ENCODE results near the gene TSPAN18.

The TSPAN18 gene

DNA sequence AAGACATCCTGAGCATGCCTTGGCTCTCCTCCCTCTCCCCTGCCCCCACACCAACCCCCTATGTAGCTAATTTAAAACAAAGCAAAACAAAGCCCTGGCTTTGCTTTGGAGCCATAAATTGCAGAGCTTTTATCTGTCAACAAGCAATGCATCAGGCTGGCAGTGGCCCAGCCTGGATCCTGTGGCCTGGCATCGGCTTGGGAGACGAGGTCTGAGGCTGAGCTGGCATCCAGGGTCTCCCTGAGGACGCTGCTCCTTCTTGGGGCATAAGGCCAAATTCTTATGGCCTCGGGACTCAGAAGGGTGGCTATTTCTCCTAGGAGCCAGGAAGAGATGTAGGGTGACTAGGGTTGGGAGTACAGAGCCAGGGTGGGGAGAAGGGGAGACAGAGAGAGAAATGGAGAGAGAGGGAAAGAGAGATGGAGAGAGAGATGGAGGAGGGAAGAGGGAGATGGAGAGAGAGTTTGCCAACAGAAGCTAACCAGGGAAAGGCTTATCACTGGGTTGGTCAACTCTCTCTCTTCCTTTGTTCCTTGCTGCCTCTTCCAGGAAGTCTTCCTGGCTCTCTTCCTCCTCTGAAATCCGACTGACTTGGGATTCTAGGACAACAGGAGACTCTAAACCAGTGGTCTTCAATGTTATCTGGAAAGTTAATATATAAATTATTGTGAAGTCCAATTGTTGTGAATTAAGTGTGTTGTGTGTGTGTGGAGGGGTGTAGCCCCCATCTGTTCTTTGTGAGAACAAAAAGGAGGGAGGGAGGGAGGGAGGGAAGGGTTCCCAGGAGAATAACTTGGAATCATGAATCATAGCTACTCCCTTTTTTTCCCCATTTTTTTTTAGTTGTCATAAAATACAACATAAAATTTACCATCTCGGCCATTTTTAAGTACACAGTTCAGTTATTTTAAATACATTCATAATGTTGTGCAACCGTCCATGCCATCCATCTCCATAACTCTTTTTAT is 29.1 kb downstream of the TSPAN18 start:
- Histone ChIP-seq H3F3A (ENCODE audit: insufficient read depth, low read length) (no peaks in the 10 kb centered on the region), H4K20me1 (ENCODE audit: insufficient read depth, low read length) (no peaks in the 10 kb centered on the region), H3K4me1 (ENCODE audit: low read length) (no peaks in the 10 kb centered on the region), H2AFZ (ENCODE audit: low read length) (no peak overlapping the region), H3K9ac (ENCODE audit: low read length) (no peak overlapping the region), H3K9me3 (replicated peaks; ENCODE audit: insufficient read depth, low read length) (no peaks in the 10 kb centered on the region), H3K27ac (ENCODE audit: low read length) (no peak overlapping the region), H3K4me2 (ENCODE audit: low read depth, low read length) (no peak overlapping the region), H3K4me3 (ENCODE audit: low read length) (no peak overlapping the region), H3K36me3 (replicated peaks; ENCODE audit: insufficient read depth, low read length) (no peaks in the 10 kb centered on the region), H3K79me2 (ENCODE audit: low read length) (no peaks in the 10 kb centered on the region), H3K27me3 (replicated peaks; ENCODE audit: insufficient read depth, low read length) (no peaks in the 10 kb centered on the region), H3K9me2 (replicated peaks; ENCODE audit: insufficient read depth, low read length) (no peaks in the 10 kb centered on the region)
- TF ChIP-seq EZH2phosphoT487 (IDR thresholded peaks at IDR 0.05; ENCODE audit: low read length) (no peak), EZH2 (optimal IDR thresholded peaks at IDR 0.05; ENCODE audit: low read depth, low read length) (no peak)
- TF ChIP-seq, protein P1, sequence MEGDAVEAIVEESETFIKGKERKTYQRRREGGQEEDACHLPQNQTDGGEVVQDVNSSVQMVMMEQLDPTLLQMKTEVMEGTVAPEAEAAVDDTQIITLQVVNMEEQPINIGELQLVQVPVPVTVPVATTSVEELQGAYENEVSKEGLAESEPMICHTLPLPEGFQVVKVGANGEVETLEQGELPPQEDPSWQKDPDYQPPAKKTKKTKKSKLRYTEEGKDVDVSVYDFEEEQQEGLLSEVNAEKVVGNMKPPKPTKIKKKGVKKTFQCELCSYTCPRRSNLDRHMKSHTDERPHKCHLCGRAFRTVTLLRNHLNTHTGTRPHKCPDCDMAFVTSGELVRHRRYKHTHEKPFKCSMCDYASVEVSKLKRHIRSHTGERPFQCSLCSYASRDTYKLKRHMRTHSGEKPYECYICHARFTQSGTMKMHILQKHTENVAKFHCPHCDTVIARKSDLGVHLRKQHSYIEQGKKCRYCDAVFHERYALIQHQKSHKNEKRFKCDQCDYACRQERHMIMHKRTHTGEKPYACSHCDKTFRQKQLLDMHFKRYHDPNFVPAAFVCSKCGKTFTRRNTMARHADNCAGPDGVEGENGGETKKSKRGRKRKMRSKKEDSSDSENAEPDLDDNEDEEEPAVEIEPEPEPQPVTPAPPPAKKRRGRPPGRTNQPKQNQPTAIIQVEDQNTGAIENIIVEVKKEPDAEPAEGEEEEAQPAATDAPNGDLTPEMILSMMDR (IDR thresholded peaks at IDR 0.05; ENCODE audit: low read length), result no peak
- DNase-seq, result no peak

GRCh38 chr11:44758983-44759382 is 32.2 kb downstream of the TSPAN18 start:
- H3K9ac ChIP-seq (ENCODE audit: low read length), result no peak overlapping the region
- no peaks in the 10 kb centered on the region for H3K9me2 ChIP-seq (replicated peaks; ENCODE audit: insufficient read depth, low read length)
- H4K20me1 ChIP-seq (ENCODE audit: insufficient read depth, low read length), result no peaks in the 10 kb centered on the region
- H3K27me3 ChIP-seq (replicated peaks; ENCODE audit: insufficient read depth, low read length), result no peaks in the 10 kb centered on the region
- no peaks in the 10 kb centered on the region for H3K79me2 ChIP-seq (ENCODE audit: low read length)
- H3K4me3 ChIP-seq (ENCODE audit: low read length), result no peak overlapping the region
- H3K27ac ChIP-seq (ENCODE audit: low read length), result no peak overlapping the region
- H3K36me3 ChIP-seq (replicated peaks; ENCODE audit: insufficient read depth, low read length), result no peaks in the 10 kb centered on the region
- H3F3A ChIP-seq (ENCODE audit: insufficient read depth, low read length), result no peaks in the 10 kb centered on the region
- H3K4me2 ChIP-seq (ENCODE audit: low read depth, low read length), result no peak overlapping the region
- H3K9me3 ChIP-seq (replicated peaks; ENCODE audit: insufficient read depth, low read length), result no peaks in the 10 kb centered on the region
- TF ChIP-seq, protein P1 (IDR thresholded peaks at IDR 0.05; ENCODE audit: low read length), result no peak
- no peak overlapping the region for H2AFZ ChIP-seq (ENCODE audit: low read length)
- H3K4me1 ChIP-seq (ENCODE audit: low read length), result no peaks in the 10 kb centered on the region
- no peak for DNase-seq

GRCh38 chr11:44759743-44760476 is 33.1 kb downstream of the TSPAN18 start:
- no peaks in the 10 kb centered on the region for H3K9me2 ChIP-seq (replicated peaks; ENCODE audit: insufficient read depth, low read length)

More at GRCh38 chr11:44759743-44760476, 33.1 kb downstream of the TSPAN18 start:
- H3K36me3 ChIP-seq (replicated peaks; ENCODE audit: insufficient read depth, low read length), result no peaks in the 10 kb centered on the region
- TF ChIP-seq EZH2phosphoT487 (IDR thresholded peaks at IDR 0.05; ENCODE audit: low read length) (no peak), EZH2 (optimal IDR thresholded peaks at IDR 0.05; ENCODE audit: low read depth, low read length) (no peak)
- TF ChIP-seq, protein P1 (IDR thresholded peaks at IDR 0.05; ENCODE audit: low read length), result no peak
- no peak overlapping the region for H3K9ac ChIP-seq (ENCODE audit: low read length)
- no peak overlapping the region for H3K4me3 ChIP-seq (ENCODE audit: low read length)
- H3K4me2 ChIP-seq (ENCODE audit: low read depth, low read length), result no peak overlapping the region
- H3K4me1 ChIP-seq (ENCODE audit: low read length), result no peaks in the 10 kb centered on the region
- DNase-seq, result no peak
- H2AFZ ChIP-seq (ENCODE audit: low read length), result no peak overlapping the region
- H3K27ac ChIP-seq (ENCODE audit: low read length), result no peak overlapping the region
- H3F3A ChIP-seq (ENCODE audit: insufficient read depth, low read length), result no peaks in the 10 kb centered on the region
- H3K9me3 ChIP-seq (replicated peaks; ENCODE audit: insufficient read depth, low read length), result no peaks in the 10 kb centered on the region
- H3K27me3 ChIP-seq (replicated peaks; ENCODE audit: insufficient read depth, low read length), result no peaks in the 10 kb centered on the region
- H4K20me1 ChIP-seq (ENCODE audit: insufficient read depth, low read length), result no peaks in the 10 kb centered on the region
- no peaks in the 10 kb centered on the region for H3K79me2 ChIP-seq (ENCODE audit: low read length)
